Sigmoid colon (tissue), 7 donors: ENCODE results near the gene SV2B. TPM values are rescaled to one million over a fixed set of nuclear protein-coding genes. Genes with fewer than 3 reads are reported as not detected.

ENCODE experiments used
- DNase-seq: peaks from one replicate; pipeline ENCODE4 v3.0.0-alpha.2; 2019
- H3K27ac ChIP-seq, 4 donors: fragments of 200-600 bp; sonication (generic); one replicate each; pipeline ENCODE4 v1.5.1; 2016 to 2019; ENCODE audit warnings: mild to moderate bottlenecking in 1 of 4
- H3K27me3 ChIP-seq, 3 donors: fragments of 200-600 bp; sonication (generic); one replicate each; pipeline ENCODE4 v1.5.1; 2019; ENCODE audit warnings: mild to moderate bottlenecking in 1 of 3
- H3K36me3 ChIP-seq, 4 donors: fragments of 200-600 bp; sonication (generic); one replicate each; pipeline ENCODE4 v1.5.1; 2016 to 2019
- H3K4me1 ChIP-seq, 4 donors: fragments of 200-600 bp; sonication (generic); one replicate each; pipeline ENCODE4 v1.5.1; 2017 to 2019
- H3K4me3 ChIP-seq, 4 donors: fragments of 200-600 bp; sonication (generic); one replicate each; pipeline ENCODE4 v1.5.1; 2017 to 2019; ENCODE audit warnings: mild to moderate bottlenecking in 2 of 4, moderate library complexity in 1 of 4
- H3K9me3 ChIP-seq, 4 donors: fragments of 200-600 bp in 3 of 4; sonication (generic) in 3 of 4; one replicate each; pipeline versions ENCODE4 v1.5.1 to v1.6.1; 2013 to 2019
- EP300 ChIP-seq, 4 donors: sonication (generic); formaldehyde crosslinking; IDR thresholded peaks; one replicate each; pipeline ENCODE4 v1.6.1; 2017; ENCODE audit warnings: antibody characterized with exemption in 4 of 4
- POLR2A ChIP-seq, 2 donors: fragments of 450-650 bp; IDR thresholded peaks; one replicate each; pipeline ENCODE4 v1.6.1; 2016; ENCODE audit warnings: antibody characterized with exemption in 2 of 2, mild to moderate bottlenecking in 2 of 2, moderate library complexity in 2 of 2
- POLR2AphosphoS5 ChIP-seq, 4 donors: sonication (generic); formaldehyde crosslinking; IDR thresholded peaks; one replicate each; pipeline ENCODE4 v1.6.1; 2017; ENCODE audit warnings: antibody characterized with exemption in 4 of 4
- WGBS, 2 donors: extraction: QIAGEN DNeasy Blood & Tissue Kit; methylation state at CpG; one replicate each; pipeline ENCODE4 v1.1.7; 2013; 5-methylcytosine and 5-hydroxymethylcytosine counted together
- intact Hi-C: fragments of 100-400 bp; cut with DNase I; formaldehyde crosslinking; loops from one replicate; pipeline ENCODE4 v1.15.1; 2023
- polyA plus RNA-seq, 3 donors: library from polyadenylated mRNA; stranded (reverse); fragments of 200-250 nt; gene quantifications; one replicate each; pipeline ENCODE4 v1.2.3, GENCODE V29; 2013
- total RNA-seq, 4 donors: library from RNA; depleted of rRNA; stranded (reverse); fragments of >200 nt; gene quantifications; one replicate each; pipeline ENCODE4 v1.1.0, GENCODE V29; 2016
- TF ChIP-seq, protein P1 (sequence below), 4 experiments: fragments of 450-650 bp in 3 of 4; fragments of 200-600 bp in 1 of 4; IDR thresholded peaks; one replicate each; pipeline ENCODE4 v1.5.1; 2016 to 2019; ENCODE audit warnings: antibody characterized with exemption in 4 of 4, mild to moderate bottlenecking in 3 of 4, moderate library complexity in 2 of 4
- donor health status: healthy with polysubstance abuse.
- donor health status: Bipolar disorder and iron deficiency.
- donor health status: healthy.

The SV2B gene
- total and polyA plus RNA-seq, 7 donors: 2.0 to 5.0 (median 3.1) TPM; not detected in 2

GRCh38 chr15:91202510-91203102 lies 102.5 kb downstream of the SV2B start:
- no peak overlapping the region for H3K4me3 ChIP-seq
- DNase-seq: no peak
- H3K27ac ChIP-seq: no peak overlapping the region
- H3K4me1 ChIP-seq: no peaks in the 10 kb centered on the region
- no peaks in the 10 kb centered on the region for H3K36me3 ChIP-seq
- no peaks in the 10 kb centered on the region for H3K9me3 ChIP-seq
- no peaks in the 10 kb centered on the region for H3K27me3 ChIP-seq
- intact Hi-C loops: no loop called here
- TF ChIP-seq EP300 (IDR thresholded peaks at IDR 0.05) (no peak), POLR2A (IDR thresholded peaks at IDR 0.05) (no peak), POLR2AphosphoS5 (IDR thresholded peaks at IDR 0.05) (no peak)
- TF ChIP-seq, protein P1, sequence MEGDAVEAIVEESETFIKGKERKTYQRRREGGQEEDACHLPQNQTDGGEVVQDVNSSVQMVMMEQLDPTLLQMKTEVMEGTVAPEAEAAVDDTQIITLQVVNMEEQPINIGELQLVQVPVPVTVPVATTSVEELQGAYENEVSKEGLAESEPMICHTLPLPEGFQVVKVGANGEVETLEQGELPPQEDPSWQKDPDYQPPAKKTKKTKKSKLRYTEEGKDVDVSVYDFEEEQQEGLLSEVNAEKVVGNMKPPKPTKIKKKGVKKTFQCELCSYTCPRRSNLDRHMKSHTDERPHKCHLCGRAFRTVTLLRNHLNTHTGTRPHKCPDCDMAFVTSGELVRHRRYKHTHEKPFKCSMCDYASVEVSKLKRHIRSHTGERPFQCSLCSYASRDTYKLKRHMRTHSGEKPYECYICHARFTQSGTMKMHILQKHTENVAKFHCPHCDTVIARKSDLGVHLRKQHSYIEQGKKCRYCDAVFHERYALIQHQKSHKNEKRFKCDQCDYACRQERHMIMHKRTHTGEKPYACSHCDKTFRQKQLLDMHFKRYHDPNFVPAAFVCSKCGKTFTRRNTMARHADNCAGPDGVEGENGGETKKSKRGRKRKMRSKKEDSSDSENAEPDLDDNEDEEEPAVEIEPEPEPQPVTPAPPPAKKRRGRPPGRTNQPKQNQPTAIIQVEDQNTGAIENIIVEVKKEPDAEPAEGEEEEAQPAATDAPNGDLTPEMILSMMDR (IDR thresholded peaks at IDR 0.05): no peak

DNA sequence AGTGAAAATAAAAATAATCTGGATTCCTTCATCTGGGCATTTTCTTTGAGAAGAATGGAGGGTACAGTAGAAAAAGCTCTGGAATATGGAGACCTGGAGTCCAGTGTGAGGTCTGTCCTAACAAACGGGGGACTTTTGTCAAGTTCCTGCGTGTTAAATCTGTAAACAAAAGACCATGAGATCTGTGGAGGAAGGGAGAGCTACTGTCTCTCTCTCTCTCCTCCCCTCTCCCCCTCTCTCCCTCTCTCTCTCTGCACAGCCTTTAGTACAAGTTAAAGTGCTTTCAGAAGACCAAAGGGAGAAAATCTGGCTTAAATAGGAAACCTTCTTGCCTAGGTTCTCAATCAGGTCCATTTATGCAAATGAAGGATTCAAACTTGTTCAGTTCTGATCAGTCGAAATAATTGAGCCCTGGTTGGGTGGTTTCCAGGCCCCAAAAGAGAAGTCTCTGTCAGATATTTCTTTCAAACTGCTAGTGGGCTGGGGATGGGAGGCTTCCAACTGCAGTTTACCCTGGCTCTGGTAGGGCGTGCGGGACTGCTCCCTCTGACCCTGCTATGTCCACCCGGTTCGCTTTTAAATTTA lies 103.7 kb downstream of the SV2B start:
- H3K36me3 ChIP-seq: no peaks in the 10 kb centered on the region
- DNase-seq: no peak
- TF ChIP-seq EP300 (IDR thresholded peaks at IDR 0.05) (no peak), POLR2AphosphoS5 (IDR thresholded peaks at IDR 0.05) (no peak), POLR2A (IDR thresholded peaks at IDR 0.05) (no peak)
- TF ChIP-seq, protein P1 (IDR thresholded peaks at IDR 0.05): no peak
- intact Hi-C loops: no loop called here
- no peaks in the 10 kb centered on the region for H3K9me3 ChIP-seq
- no peaks in the 10 kb centered on the region for H3K4me1 ChIP-seq
- H3K4me3 ChIP-seq: no peak overlapping the region
- 59 to 63% methylated on average over 7 of the region's 7 CpGs for WGBS, 2 donors
- H3K27me3 ChIP-seq: no peaks in the 10 kb centered on the region
- H3K27ac ChIP-seq: no peak overlapping the region

- TF ChIP-seq EP300 (IDR thresholded peaks at IDR 0.05) (no peak), POLR2AphosphoS5 (IDR thresholded peaks at IDR 0.05) (no peak), POLR2A (IDR thresholded peaks at IDR 0.05) (no peak)
- TF ChIP-seq, protein P1 (IDR thresholded peaks at IDR 0.05): no peak
- DNase-seq: no peak
- 86 to 95% methylated on average over 1 of the region's 1 CpG for WGBS, 2 donors
- Histone ChIP-seq H3K4me1 (no peaks in the 10 kb centered on the region), H3K9me3 (no peaks in the 10 kb centered on the region), H3K27ac (no peak overlapping the region), H3K27me3 (no peaks in the 10 kb centered on the region), H3K36me3 (no peaks in the 10 kb centered on the region), H3K4me3 (no peak overlapping the region)
- intact Hi-C loops: no loop called here
Observed at GRCh38 chr15:91208371-91208770, 108.3 kb downstream of the SV2B start.

DNA sequence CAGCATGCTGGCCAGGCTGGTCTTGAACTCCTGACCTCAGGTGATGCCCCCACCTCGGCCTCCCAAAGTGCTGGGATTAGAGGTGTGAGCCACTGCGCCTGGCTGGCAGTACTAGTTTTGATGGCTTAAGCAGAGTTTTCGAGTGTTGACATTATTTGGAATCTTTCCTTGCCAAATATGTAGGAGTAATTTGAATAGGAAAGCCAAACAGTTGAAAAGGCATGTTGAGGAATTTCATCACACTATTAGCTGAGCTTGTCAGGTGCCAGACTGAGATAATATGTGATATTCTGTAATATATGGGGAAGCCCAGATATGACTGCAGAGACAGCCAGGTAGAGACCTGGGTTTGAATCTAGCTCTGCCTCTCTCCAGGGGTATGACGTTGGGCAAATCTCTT lies 109.3 kb downstream of the SV2B start:
- intact Hi-C loops: no loop called here
- Histone ChIP-seq H3K36me3 (no peaks in the 10 kb centered on the region), H3K27me3 (no peaks in the 10 kb centered on the region), H3K4me1 (no peaks in the 10 kb centered on the region), H3K9me3 (no peaks in the 10 kb centered on the region), H3K27ac (no peak overlapping the region), H3K4me3 (no peak overlapping the region)
- 56 to 73% methylated on average over 4 of the region's 4 CpGs for WGBS, 2 donors
- no peak for DNase-seq
- TF ChIP-seq, protein P1 (IDR thresholded peaks at IDR 0.05): no peak
- no peak for TF ChIP-seq EP300 (IDR thresholded peaks at IDR 0.05)
- TF ChIP-seq POLR2AphosphoS5 (IDR thresholded peaks at IDR 0.05): no peak
- TF ChIP-seq POLR2A (IDR thresholded peaks at IDR 0.05): no peak

DNA sequence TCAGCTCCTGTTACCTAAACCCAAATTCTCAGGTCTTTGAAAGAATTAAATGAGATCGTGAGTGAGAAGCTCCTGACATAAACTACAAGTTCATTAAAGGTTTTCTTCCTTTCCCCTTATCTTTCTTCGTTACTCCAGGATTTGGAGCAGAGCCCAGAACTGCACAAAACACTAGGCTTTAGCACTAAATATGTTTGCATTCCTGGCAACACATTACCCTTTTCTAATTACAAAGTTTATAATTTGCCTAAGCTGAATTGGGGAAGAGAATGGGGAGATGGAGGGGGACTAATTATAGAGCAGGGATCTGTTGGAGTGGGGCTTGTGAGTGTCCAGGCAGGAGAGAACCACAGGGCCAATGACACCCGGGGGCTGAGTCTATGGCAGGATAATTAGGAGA lies 109.7 kb downstream of the SV2B start:
- Histone ChIP-seq H3K36me3 (no peaks in the 10 kb centered on the region), H3K4me3 (no peak overlapping the region), H3K4me1 (no peaks in the 10 kb centered on the region), H3K27ac (no peak overlapping the region), H3K27me3 (no peaks in the 10 kb centered on the region), H3K9me3 (no peaks in the 10 kb centered on the region)
- intact Hi-C loops: no loop called here
- TF ChIP-seq, protein P1 (IDR thresholded peaks at IDR 0.05): no peak
- TF ChIP-seq POLR2AphosphoS5 (IDR thresholded peaks at IDR 0.05) (no peak), EP300 (IDR thresholded peaks at IDR 0.05) (no peak), POLR2A (IDR thresholded peaks at IDR 0.05) (no peak)
- no peak for DNase-seq
- 26 to 61% methylated on average over 3 of the region's 3 CpGs for WGBS, 2 donors
